Measurements from ENCODE around the gene TMEM131. TPM values are rescaled to one million over a fixed set of nuclear protein-coding genes. Genes with fewer than 3 reads are reported as not detected.

TMEM131 gene
- total RNA-seq, 1 donor from 2014 or later: 35.3 TPM

DNA sequence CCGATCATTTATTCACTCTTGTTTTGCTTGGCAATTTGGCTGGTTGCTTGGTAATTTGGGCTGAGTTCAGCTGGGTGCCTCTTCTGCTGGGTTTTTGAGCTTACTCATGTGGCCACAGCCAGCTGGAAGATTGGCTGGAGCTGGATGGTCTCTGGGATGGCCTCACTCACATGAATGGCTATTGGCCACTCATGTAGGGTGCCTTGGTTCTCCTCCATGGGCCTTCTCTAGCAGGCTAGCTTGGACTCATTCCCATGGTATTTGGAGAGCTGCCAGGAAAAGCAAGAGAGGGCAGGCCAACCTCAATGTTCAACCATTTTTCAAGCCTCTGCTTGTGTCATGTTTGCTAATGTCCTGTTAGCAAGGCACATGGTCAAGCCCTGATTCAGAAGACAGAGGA is 265.5 kb downstream of the TMEM131 start:
- Histone ChIP-seq H3K27ac (ENCODE audit: low read depth, low read length) (no peak overlapping the region), H3K4me2 (ENCODE audit: low read length) (no peak overlapping the region), H3K79me2 (ENCODE audit: insufficient read depth, low read length) (no peaks in the 10 kb centered on the region), H3K9me3 (ENCODE audit: insufficient read depth, low read depth, low read length) (peaks cover 6% of the 10 kb centered on the region), H3K27me3 (ENCODE audit: insufficient read depth, low read length) (no peaks in the 10 kb centered on the region), H4K20me1 (ENCODE audit: insufficient read depth, low read length) (no peaks in the 10 kb centered on the region), H3K9ac (ENCODE audit: low read length) (no peak overlapping the region), H2AFZ (ENCODE audit: low read depth, low read length) (no peak overlapping the region), H3K36me3 (ENCODE audit: insufficient read depth, low read length) (no peaks in the 10 kb centered on the region), H3K4me1 (ENCODE audit: insufficient read depth, low read length) (no peaks in the 10 kb centered on the region), H3K4me3 (ENCODE audit: insufficient read depth, low read depth, low read length) (no peak overlapping the region)
- Mint-ChIP-seq H3K36me3 (ENCODE audit: low read depth, unreplicated experiment) (peaks cover 9% of the 10 kb centered on the region), H3K4me3 (ENCODE audit: unreplicated experiment) (no peak overlapping the region), H3K27ac (ENCODE audit: unreplicated experiment) (no peak overlapping the region), H3K27me3 (ENCODE audit: low read depth, unreplicated experiment) (peaks cover 11% of the 10 kb centered on the region), H3K9me3 (ENCODE audit: unreplicated experiment) (peaks cover 30% of the 10 kb centered on the region), H3K4me1 (ENCODE audit: low read depth, unreplicated experiment) (peaks cover 3% of the 10 kb centered on the region)
- no peak for FAIRE-seq
- TF ChIP-seq EZH2 (IDR thresholded peaks at IDR 0.05; ENCODE audit: insufficient read depth, low read length): no peak
- TF ChIP-seq, protein P1, sequence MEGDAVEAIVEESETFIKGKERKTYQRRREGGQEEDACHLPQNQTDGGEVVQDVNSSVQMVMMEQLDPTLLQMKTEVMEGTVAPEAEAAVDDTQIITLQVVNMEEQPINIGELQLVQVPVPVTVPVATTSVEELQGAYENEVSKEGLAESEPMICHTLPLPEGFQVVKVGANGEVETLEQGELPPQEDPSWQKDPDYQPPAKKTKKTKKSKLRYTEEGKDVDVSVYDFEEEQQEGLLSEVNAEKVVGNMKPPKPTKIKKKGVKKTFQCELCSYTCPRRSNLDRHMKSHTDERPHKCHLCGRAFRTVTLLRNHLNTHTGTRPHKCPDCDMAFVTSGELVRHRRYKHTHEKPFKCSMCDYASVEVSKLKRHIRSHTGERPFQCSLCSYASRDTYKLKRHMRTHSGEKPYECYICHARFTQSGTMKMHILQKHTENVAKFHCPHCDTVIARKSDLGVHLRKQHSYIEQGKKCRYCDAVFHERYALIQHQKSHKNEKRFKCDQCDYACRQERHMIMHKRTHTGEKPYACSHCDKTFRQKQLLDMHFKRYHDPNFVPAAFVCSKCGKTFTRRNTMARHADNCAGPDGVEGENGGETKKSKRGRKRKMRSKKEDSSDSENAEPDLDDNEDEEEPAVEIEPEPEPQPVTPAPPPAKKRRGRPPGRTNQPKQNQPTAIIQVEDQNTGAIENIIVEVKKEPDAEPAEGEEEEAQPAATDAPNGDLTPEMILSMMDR (IDR thresholded peaks at IDR 0.05; ENCODE audit: insufficient read depth, low read depth, low read length): no peak
- DNase-seq (ENCODE audit: low read depth): no peak

DNA sequence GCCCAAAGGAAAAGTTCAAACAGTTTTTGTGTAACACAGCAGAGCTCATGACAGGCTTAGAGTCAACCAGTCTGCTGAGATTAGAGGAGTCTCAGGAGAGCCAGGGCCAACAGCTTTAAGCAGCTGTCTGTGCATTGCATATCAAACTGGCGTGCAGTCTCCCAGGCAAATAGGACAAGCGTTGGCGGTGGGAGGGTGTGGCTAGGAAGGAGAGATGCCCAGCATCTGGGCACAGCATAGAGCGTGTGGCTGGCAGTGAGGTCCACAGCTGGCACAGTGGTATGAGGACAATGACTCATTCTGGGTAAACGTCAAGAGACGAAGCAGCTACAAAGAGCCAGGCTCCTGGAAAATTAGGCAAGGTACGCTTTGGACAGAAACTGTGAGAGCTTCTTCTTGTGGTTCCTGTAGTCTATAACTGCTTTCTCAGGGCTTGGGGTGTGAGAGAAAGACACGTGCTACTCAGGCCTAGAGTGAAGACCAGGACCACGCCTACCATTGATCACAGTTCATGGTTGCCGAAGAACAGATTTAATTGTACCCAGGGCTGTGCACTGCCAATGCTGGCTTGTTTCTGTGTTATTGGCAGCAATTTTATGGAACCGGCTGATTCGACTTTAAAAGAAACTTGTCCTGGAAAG is 267.5 kb downstream of the TMEM131 start:
- FAIRE-seq: no peak

DNA sequence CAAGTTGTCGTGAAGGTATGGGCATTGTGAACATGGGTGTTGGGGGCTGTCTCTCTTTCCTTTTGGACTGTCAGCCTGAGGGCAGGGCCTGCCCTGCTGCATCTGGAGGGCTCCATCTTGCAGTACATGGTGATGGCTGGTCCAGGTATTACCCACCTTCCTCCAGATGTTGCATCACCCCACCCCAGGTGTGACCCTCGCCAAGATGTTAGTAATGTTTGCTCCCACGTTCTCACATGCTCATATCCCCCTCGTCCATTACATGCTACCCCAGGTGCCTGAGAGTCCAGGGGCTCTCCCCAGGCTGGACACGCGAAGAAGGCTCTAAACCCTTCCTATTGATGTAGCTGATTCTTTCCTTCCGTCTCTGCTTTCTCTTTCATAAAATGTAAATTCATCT is 268.5 kb downstream of the TMEM131 start:
- Mint-ChIP-seq H3K27ac (ENCODE audit: unreplicated experiment) (no peak overlapping the region), H3K4me3 (ENCODE audit: unreplicated experiment) (no peak overlapping the region), H3K36me3 (ENCODE audit: low read depth, unreplicated experiment) (peaks cover 9% of the 10 kb centered on the region), H3K9me3 (ENCODE audit: unreplicated experiment) (peaks cover 29% of the 10 kb centered on the region), H3K4me1 (ENCODE audit: low read depth, unreplicated experiment) (peaks cover 3% of the 10 kb centered on the region), H3K27me3 (ENCODE audit: low read depth, unreplicated experiment) (peaks cover 14% of the 10 kb centered on the region)
- Histone ChIP-seq H3K4me3 (ENCODE audit: insufficient read depth, low read depth, low read length) (no peak overlapping the region), H3K36me3 (ENCODE audit: insufficient read depth, low read length) (no peaks in the 10 kb centered on the region), H3K9me3 (ENCODE audit: insufficient read depth, low read depth, low read length) (peaks cover 6% of the 10 kb centered on the region), H3K27me3 (ENCODE audit: insufficient read depth, low read length) (peaks cover 2% of the 10 kb centered on the region), H3K27ac (ENCODE audit: low read depth, low read length) (no peak overlapping the region), H4K20me1 (ENCODE audit: insufficient read depth, low read length) (no peaks in the 10 kb centered on the region), H3K9ac (ENCODE audit: low read length) (no peak overlapping the region), H2AFZ (ENCODE audit: low read depth, low read length) (no peak overlapping the region), H3K4me1 (ENCODE audit: insufficient read depth, low read length) (no peaks in the 10 kb centered on the region), H3K4me2 (ENCODE audit: low read length) (no peak overlapping the region), H3K79me2 (ENCODE audit: insufficient read depth, low read length) (no peaks in the 10 kb centered on the region)
- FAIRE-seq (no peak), DNase-seq (ENCODE audit: low read depth) (no peak)
- TF ChIP-seq, protein P1 (IDR thresholded peaks at IDR 0.05; ENCODE audit: insufficient read depth, low read depth, low read length): no peak
- no peak for TF ChIP-seq EZH2 (IDR thresholded peaks at IDR 0.05; ENCODE audit: insufficient read depth, low read length)

More for the DNA sequence above, 267.5 kb downstream of the TMEM131 start:
- Histone ChIP-seq H3K4me1 (ENCODE audit: insufficient read depth, low read length) (no peaks in the 10 kb centered on the region), H3K4me2 (ENCODE audit: low read length) (no peak overlapping the region), H3K9ac (ENCODE audit: low read length) (no peak overlapping the region), H3K27ac (ENCODE audit: low read depth, low read length) (no peak overlapping the region), H3K36me3 (ENCODE audit: insufficient read depth, low read length) (no peaks in the 10 kb centered on the region), H3K79me2 (ENCODE audit: insufficient read depth, low read length) (no peaks in the 10 kb centered on the region), H3K27me3 (ENCODE audit: insufficient read depth, low read length) (peaks cover 2% of the 10 kb centered on the region), H4K20me1 (ENCODE audit: insufficient read depth, low read length) (no peaks in the 10 kb centered on the region), H2AFZ (ENCODE audit: low read depth, low read length) (no peak overlapping the region), H3K9me3 (ENCODE audit: insufficient read depth, low read depth, low read length) (peaks cover 6% of the 10 kb centered on the region), H3K4me3 (ENCODE audit: insufficient read depth, low read depth, low read length) (no peak overlapping the region)
- no peak for TF ChIP-seq EZH2 (IDR thresholded peaks at IDR 0.05; ENCODE audit: insufficient read depth, low read length)
- TF ChIP-seq, protein P1 (IDR thresholded peaks at IDR 0.05; ENCODE audit: insufficient read depth, low read depth, low read length): no peak
- Mint-ChIP-seq H3K36me3 (ENCODE audit: low read depth, unreplicated experiment) (peaks cover 9% of the 10 kb centered on the region), H3K9me3 (ENCODE audit: unreplicated experiment) (peaks cover 30% of the 10 kb centered on the region), H3K27me3 (ENCODE audit: low read depth, unreplicated experiment) (peaks cover 14% of the 10 kb centered on the region), H3K4me3 (ENCODE audit: unreplicated experiment) (no peak overlapping the region), H3K27ac (ENCODE audit: unreplicated experiment) (no peak overlapping the region), H3K4me1 (ENCODE audit: low read depth, unreplicated experiment) (peaks cover 3% of the 10 kb centered on the region)
- no peak for DNase-seq (ENCODE audit: low read depth)

Measured in astrocyte (in vitro differentiated cells and primary cell).